Dermis blood vessel endothelial cell (primary cell): ENCODE data around the gene TRNP1. TPM values are rescaled to one million over a fixed set of nuclear protein-coding genes. Genes with fewer than 3 reads are reported as not detected.
"Not testable (repeated sequence)": the region's sequence is repeated elsewhere in the genome, so short reads cannot be mapped to it uniquely, and the experiment has no call there.

Source experiments
- DNase-seq: peaks from one replicate; pipeline ENCODE4 v3.0.0; 2010
- total RNA-seq: library from RNA; depleted of rRNA; stranded (reverse); fragments of >200 nt; gene quantifications from 2 replicates; pipeline ENCODE4 v1.2.3, GENCODE V29; 2014

Gene TRNP1
- total RNA-seq, result 2.5 and 4.8 TPM in 2 replicates

GRCh38 chr1:26993237-26994019 lies at the start of gene TRNP1:
Gene TRNP1 (plus strand): TSS chr1:26993692. CDS start chr1:26993787, 95 bp downstream.
- peak; percentile 72 for DNase-seq

- no peak for DNase-seq
These were observed 48.4 kb upstream of the TRNP1 start for GRCh38 chr1:26945138-26945537.

GRCh38 chr1:26945728-26946127 lies 47.8 kb upstream of the TRNP1 start:
- DNase-seq, result no peak

- DNase-seq, result no peak
These were observed 47.2 kb upstream of the TRNP1 start for GRCh38 chr1:26946270-26946669.

- DNase-seq, result not testable (repeated sequence)
These were observed 44.8 kb upstream of the TRNP1 start for GRCh38 chr1:26948725-26949057.

GRCh38 chr1:26949266-26949925 lies 44.1 kb upstream of the TRNP1 start:
- peak; percentile 22 for DNase-seq

- DNase-seq, result peak; percentile 43
These were observed 43.6 kb upstream of the TRNP1 start for GRCh38 chr1:26949926-26950319.

GRCh38 chr1:26950602-26951001 lies 42.9 kb upstream of the TRNP1 start:
- no peak for DNase-seq

GRCh38 chr1:26951216-26951615 lies 42.3 kb upstream of the TRNP1 start:
- no peak for DNase-seq

- no peak for DNase-seq
These were observed 41.5 kb upstream of the TRNP1 start for GRCh38 chr1:26951821-26952497.

GRCh38 chr1:26953374-26953773 lies 40.1 kb upstream of the TRNP1 start:
- no peak for DNase-seq

- no peak for DNase-seq
These were observed 37.2 kb upstream of the TRNP1 start for GRCh38 chr1:26956321-26956720.

GRCh38 chr1:26957306-26957705 lies 36.2 kb upstream of the TRNP1 start:
- no peak for DNase-seq

GRCh38 chr1:26959270-26959669 lies 34.2 kb upstream of the TRNP1 start:
- DNase-seq, result no peak

- no peak for DNase-seq
These were observed 33.5 kb upstream of the TRNP1 start, which contains the start of gene KDF1 for GRCh38 chr1:26959722-26960624. Gene KDF1 (minus strand): TSS chr1:26960468. CDS start chr1:26952380, 8,088 bp downstream.

GRCh38 chr1:26960625-26960966 lies 32.9 kb upstream of the TRNP1 start:
- DNase-seq, result no peak

- DNase-seq, result peak; percentile 85
These were observed 31.7 kb upstream of the TRNP1 start for GRCh38 chr1:26961826-26962225.

GRCh38 chr1:26965213-26965612 lies 28.3 kb upstream of the TRNP1 start:
- DNase-seq, result no peak

- DNase-seq, result no peak
These were observed 27.9 kb upstream of the TRNP1 start for GRCh38 chr1:26965628-26966027.

GRCh38 chr1:26970810-26971209 lies 22.7 kb upstream of the TRNP1 start:
- DNase-seq, result no peak

- DNase-seq, result no peak
These were observed 21.9 kb upstream of the TRNP1 start for GRCh38 chr1:26971590-26971989.

- DNase-seq, result no peak
These were observed 21.1 kb upstream of the TRNP1 start for GRCh38 chr1:26972390-26972789.

- DNase-seq, result no peak
These were observed 20.7 kb upstream of the TRNP1 start for GRCh38 chr1:26972821-26973220.
